BLaER1 (cell line): ENCODE results near the gene CD63.
A peak's percentile ranks its signal among the peaks of the same experiment; 100 is the strongest.

Experiments used
- H3K27ac ChIP-seq: shearing (Covaris generic); formaldehyde crosslinking; 2 replicates; pipeline ENCODE4 v1.8.1; 2022
- H3K27me3 ChIP-seq: shearing (Covaris generic); formaldehyde crosslinking; 2 replicates; pipeline ENCODE4 v1.8.1; 2022
- H3K36me3 ChIP-seq: shearing (Covaris generic); formaldehyde crosslinking; 2 replicates; pipeline ENCODE4 v1.8.1; 2022
- H3K4me1 ChIP-seq: shearing (Covaris generic); formaldehyde crosslinking; 2 replicates; pipeline ENCODE4 v1.8.1; 2022
- H3K4me2 ChIP-seq: shearing (Covaris generic); formaldehyde crosslinking; 2 replicates; pipeline ENCODE4 v1.8.1; 2022
- H3K4me3 ChIP-seq: shearing (Covaris generic); formaldehyde crosslinking; 2 replicates; pipeline ENCODE4 v1.8.1; 2022
- H3K9ac ChIP-seq: shearing (Covaris generic); formaldehyde crosslinking; 2 replicates; pipeline ENCODE4 v1.8.1; 2022
- H3K9me3 ChIP-seq: shearing (Covaris generic); formaldehyde crosslinking; 2 replicates; pipeline ENCODE4 v1.8.1; 2022
- H4K20me1 ChIP-seq: shearing (Covaris generic); formaldehyde crosslinking; 2 replicates; pipeline ENCODE4 v1.8.1; 2022
- Cebpa-rat ChIP-seq: shearing (Covaris generic); IDR thresholded peaks from 2 replicates; pipeline ENCODE4 v1.8.1; 2022

The CD63 gene

DNA sequence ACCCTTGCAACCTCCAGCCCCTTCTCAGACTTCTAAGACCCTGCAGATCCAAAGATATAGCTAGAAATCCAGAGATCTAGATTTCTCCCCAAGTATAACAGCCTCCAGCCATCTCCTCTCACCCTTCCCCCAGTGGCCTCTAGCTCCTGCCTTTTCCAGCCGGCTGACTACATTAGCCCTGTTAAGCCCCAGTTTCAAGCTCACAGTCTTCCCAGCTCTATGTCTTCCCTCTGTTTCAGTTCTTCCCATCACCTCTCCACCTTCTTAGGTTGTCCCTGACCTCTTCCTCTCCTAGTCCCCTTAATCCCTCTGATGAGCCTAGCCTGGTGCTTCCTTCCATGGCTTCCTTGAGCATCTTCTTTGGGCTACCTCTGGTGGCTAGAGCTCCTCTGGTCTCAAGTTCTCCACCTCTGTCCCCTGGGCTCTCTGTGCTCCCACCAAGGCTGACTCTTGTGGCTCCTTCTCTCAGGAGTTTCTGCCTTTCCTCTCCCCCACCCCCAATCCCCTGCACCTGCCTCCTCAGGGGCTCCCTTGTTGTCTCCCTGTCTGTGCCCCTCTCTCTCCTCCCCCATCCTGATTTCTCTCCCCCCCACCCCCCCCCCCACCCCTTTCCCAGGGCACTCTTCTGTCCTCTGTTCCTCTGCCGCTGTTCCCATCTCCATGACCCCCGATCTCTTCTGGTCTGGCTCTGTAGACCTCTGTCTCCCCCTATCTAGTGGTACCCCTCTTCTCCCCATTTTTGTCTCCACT lies 13.3 kb upstream of the CD63 start:
- peak overlapping the region; percentile 83 for H3K27ac ChIP-seq

DNA sequence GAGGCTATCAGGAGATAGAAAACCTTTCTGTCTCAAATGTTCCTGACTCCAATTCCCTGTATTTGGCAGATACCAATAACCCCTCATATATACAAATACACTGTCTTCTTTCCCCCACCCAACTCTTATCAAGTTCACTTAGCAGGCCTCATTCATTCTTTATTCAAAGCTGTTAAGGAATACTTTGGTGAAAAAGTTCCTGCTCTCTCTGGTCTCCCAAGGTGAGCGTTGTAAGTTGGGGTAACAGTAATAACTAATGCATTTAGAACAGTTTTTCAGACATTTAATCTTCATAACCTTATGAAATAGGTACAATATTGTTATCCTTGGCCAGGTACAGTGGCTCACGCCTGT lies 10.2 kb upstream of the CD63 start:
- Histone ChIP-seq H3K36me3 (no peaks in the 10 kb centered on the region), H3K9me3 (no peaks in the 10 kb centered on the region), H4K20me1 (no peaks in the 10 kb centered on the region), H3K27ac (no peak overlapping the region), H3K27me3 (no peaks in the 10 kb centered on the region), H3K4me3 (peak overlapping the region; percentile 73), H3K9ac (no peak overlapping the region), H3K4me2 (peak overlapping the region; percentile 98; the same call in 1 of the 2 replicates), H3K4me1 (peaks cover 29% of the 10 kb centered on the region)
- TF ChIP-seq Cebpa-rat, result no peak

More for the DNA sequence above, 13.3 kb upstream of the CD63 start:
- Histone ChIP-seq H3K36me3 (peaks cover 6% of the 10 kb centered on the region; the same call in 1 of the 2 replicates), H3K4me1 (peaks cover 35% of the 10 kb centered on the region), H4K20me1 (peaks cover 11% of the 10 kb centered on the region; the same call in 1 of the 2 replicates), H3K27me3 (no peaks in the 10 kb centered on the region), H3K4me3 (peak overlapping the region; percentile 62), H3K9ac (peak overlapping the region; percentile 80; the same call in 1 of the 2 replicates), H3K9me3 (no peaks in the 10 kb centered on the region), H3K4me2 (peak overlapping the region; percentile 90)
- no peak for TF ChIP-seq Cebpa-rat

DNA sequence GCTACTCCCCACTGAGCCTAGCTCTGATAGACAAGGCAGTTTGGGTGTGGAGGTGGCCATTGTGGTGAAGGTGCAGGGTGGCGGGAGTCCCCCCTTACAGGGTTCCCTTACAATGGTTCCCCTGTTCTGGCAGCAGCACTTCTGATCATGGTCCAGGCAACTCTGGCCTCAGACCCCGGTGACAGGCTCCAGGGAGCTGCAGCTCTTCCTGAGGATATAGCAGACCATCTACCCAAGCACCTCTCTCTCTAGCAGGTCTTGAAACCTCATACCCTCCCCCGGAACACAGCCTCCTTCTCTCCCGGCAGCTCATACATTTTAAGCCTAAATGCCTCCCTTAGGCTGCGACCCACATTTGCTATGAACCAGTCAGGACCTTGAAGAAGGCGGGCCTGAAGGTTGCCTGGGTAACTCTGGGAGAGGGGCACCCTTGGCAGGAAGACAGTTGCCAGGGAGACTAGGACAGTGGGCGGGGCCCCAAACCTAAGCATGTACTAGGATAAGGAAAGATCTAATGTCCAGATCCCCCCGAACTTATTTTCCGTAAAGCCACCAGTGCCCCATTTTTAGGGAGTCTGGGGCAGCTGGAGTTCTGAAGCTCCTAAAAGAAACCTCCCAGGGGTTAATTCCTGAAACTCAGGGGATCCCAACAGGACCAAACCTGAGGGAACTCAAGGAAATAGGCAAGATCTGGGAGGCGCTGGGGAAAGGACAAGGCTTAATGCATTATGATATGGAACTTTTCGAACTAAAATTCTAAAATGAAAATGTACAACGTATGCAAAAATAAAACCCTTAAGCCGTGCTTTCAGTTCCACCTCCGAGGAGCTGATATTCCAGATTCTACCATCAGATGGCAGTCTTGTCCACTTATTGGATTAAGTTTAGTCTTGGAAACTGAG lies 9.6 kb upstream of the CD63 start:
- Histone ChIP-seq H3K27me3 (no peaks in the 10 kb centered on the region), H3K4me2 (peak overlapping the region; percentile 98), H3K27ac (peak overlapping the region; percentile 61), H4K20me1 (no peaks in the 10 kb centered on the region), H3K4me1 (peaks cover 35% of the 10 kb centered on the region), H3K4me3 (peak overlapping the region; percentile 73), H3K36me3 (no peaks in the 10 kb centered on the region), H3K9ac (peak overlapping the region; percentile 65), H3K9me3 (no peaks in the 10 kb centered on the region)
- TF ChIP-seq Cebpa-rat, result no peak

DNA sequence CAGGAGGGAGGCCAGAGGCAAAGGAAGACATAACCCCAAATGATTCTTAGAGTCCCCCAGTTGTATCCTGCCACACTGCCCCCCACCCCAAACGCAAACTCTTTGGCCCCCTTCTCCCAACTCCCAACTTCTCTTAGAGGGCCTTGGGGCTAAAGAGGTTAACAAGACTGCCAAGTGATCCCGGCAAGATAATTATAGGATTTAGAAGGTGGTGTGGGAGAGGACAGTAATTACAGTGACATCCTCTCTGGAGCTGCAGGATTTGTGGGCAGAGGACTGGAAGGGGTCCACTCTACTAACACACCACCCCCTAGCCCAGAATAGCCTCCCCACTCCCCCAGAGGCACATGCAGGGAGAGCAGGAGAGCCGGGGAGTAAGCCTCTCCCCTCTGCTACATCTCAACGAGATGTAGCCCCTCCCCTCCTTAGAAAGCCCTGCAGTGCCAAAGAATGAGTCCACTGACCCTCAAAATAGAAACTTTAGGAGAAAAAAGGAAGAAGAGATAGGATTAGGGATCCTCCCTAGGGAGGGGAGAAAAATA lies 8.8 kb upstream of the CD63 start:
- Histone ChIP-seq H3K9ac (peak overlapping the region; percentile 65), H3K4me2 (peak overlapping the region; percentile 98), H3K27ac (peak overlapping the region; percentile 61), H3K9me3 (no peaks in the 10 kb centered on the region), H3K4me3 (peak overlapping the region; percentile 73), H3K36me3 (no peaks in the 10 kb centered on the region), H4K20me1 (no peaks in the 10 kb centered on the region), H3K27me3 (no peaks in the 10 kb centered on the region), H3K4me1 (peaks cover 43% of the 10 kb centered on the region)
- no peak for TF ChIP-seq Cebpa-rat

DNA sequence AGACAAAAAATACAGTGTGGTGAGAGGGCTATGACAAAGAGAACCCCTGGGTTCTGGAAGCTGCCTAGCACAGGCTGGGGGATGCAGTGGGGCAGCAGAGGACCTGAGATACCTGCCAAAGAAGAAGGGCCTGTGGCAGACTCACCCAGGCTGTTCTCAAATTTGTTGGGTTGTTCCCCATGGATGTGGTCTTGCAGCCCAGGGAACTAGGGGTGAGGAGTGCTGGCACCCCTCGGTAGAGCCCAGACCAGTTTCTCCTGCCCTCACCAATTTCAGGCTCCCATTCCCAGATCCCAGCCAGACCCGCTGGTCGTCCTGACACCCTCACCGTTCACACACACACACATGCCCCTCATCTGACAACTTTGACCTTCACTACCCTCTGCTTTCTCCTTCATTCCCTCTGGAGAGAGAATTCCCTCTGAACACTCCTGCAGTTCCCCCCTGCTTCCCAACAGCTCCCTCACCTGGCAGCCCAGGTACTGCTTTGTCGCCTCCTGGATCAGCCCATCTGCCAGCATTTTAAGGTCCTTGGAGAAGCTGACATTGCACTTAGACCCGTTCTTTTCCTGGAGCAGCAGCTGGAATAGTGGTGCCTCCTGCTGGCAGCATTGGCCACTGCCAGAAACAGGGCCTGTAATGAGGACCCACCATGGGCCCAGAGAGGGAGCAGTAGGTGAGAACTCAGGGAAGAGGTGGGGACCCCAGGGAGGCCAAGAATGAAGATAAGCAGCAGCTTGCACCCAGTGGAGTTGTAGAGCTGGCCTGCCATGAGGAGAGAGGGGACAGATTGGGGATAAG lies 8.2 kb upstream of the CD63 start:
- H3K4me1 ChIP-seq, result peaks cover 43% of the 10 kb centered on the region
- peak overlapping the region; percentile 61; the same call in 1 of the 2 replicates for H3K27ac ChIP-seq
- H3K4me2 ChIP-seq, result peak overlapping the region; percentile 98

DNA sequence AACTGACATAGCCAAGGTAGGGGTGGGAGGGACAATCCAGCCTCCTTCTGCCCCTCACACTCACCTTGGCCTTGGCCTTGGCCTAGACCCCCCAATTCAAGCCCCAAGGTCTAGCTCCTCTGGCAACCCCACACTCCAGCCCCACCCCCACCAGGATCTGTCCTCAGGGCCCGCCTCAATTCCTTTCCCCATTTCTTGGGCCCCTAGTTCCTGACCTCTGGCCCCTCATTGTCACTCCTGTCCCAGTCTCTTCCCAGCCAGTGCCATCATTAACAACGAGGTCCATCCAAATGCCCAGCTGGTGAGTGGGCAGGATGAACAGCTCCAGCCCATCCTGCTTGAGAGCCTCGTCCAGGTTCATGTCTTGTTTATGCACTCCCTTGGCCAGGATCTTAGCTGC lies 7.3 kb upstream of the CD63 start:
- H3K36me3 ChIP-seq, result no peaks in the 10 kb centered on the region
- TF ChIP-seq Cebpa-rat, result no peak
- no peak overlapping the region for H3K4me2 ChIP-seq
- no peaks in the 10 kb centered on the region for H3K9me3 ChIP-seq
- H3K27ac ChIP-seq, result no peak overlapping the region
- H3K4me3 ChIP-seq, result no peak overlapping the region
- H4K20me1 ChIP-seq, result no peaks in the 10 kb centered on the region
- peak overlapping the region; percentile 26; the same call in 1 of the 2 replicates for H3K9ac ChIP-seq
- H3K4me1 ChIP-seq, result peaks cover 46% of the 10 kb centered on the region
- H3K27me3 ChIP-seq, result no peaks in the 10 kb centered on the region

More for the DNA sequence above, 8.2 kb upstream of the CD63 start:
- Histone ChIP-seq H3K9ac (peak overlapping the region; percentile 65; the same call in 1 of the 2 replicates), H3K27me3 (no peaks in the 10 kb centered on the region), H3K4me3 (peak overlapping the region; percentile 73), H4K20me1 (no peaks in the 10 kb centered on the region), H3K9me3 (no peaks in the 10 kb centered on the region), H3K36me3 (no peaks in the 10 kb centered on the region)
- TF ChIP-seq Cebpa-rat, result no peak

DNA sequence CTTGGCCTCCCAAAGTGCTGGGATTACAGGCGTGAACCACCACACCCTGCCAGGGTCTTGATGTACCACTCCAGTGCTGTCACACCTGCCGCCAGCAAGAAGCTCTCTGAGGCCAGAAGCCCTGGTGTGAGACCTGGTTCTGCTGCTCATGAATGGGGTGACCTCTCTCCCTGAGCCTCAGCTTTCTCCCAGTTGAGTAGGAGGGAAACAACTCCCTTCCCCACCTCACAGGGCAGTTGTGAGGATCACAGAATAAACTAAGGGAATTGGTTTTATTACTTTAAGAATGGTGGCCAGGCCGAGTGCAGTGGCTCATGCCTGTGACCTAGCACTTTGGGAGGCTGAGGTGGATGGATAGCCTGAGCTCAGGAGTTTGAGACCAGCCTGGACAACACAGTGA lies 5.8 kb upstream of the CD63 start:
- H3K4me2 ChIP-seq, result no peak overlapping the region
- no peaks in the 10 kb centered on the region for H3K27me3 ChIP-seq
- TF ChIP-seq Cebpa-rat, result no peak
- H3K9ac ChIP-seq, result no peak overlapping the region
- no peak overlapping the region for H3K27ac ChIP-seq
- H4K20me1 ChIP-seq, result no peaks in the 10 kb centered on the region
- H3K4me3 ChIP-seq, result no peak overlapping the region
- peaks cover 60% of the 10 kb centered on the region for H3K4me1 ChIP-seq
- H3K36me3 ChIP-seq, result no peaks in the 10 kb centered on the region
- H3K9me3 ChIP-seq, result no peaks in the 10 kb centered on the region

DNA sequence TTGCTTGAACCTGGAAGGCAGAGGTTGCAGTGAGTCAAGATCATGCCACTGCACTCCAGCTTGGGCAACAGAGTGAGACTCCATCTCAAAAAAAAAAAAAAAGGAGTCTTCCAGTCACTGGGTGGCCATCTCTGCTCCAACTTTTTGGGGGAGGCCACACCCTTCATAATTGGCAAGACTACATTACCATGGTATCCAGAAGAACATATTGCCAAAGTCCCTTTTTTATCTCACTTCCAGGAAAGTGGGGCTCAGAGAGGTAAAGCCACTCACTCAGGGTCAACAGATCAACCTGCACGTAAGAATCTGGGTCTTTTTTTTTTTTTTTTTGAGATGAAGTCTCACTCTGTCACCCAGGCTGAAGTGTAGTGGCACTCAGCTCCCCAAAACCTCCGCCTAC lies 5.0 kb upstream of the CD63 start:
- H3K9me3 ChIP-seq, result no peaks in the 10 kb centered on the region
- H3K4me3 ChIP-seq, result no peak overlapping the region
- no peak for TF ChIP-seq Cebpa-rat
- H3K4me2 ChIP-seq, result peak overlapping the region; percentile 99
- no peak overlapping the region for H3K27ac ChIP-seq
- no peak overlapping the region for H3K9ac ChIP-seq
- peaks cover 60% of the 10 kb centered on the region for H3K4me1 ChIP-seq
- no peaks in the 10 kb centered on the region for H3K36me3 ChIP-seq
- no peaks in the 10 kb centered on the region for H4K20me1 ChIP-seq
- no peaks in the 10 kb centered on the region for H3K27me3 ChIP-seq

DNA sequence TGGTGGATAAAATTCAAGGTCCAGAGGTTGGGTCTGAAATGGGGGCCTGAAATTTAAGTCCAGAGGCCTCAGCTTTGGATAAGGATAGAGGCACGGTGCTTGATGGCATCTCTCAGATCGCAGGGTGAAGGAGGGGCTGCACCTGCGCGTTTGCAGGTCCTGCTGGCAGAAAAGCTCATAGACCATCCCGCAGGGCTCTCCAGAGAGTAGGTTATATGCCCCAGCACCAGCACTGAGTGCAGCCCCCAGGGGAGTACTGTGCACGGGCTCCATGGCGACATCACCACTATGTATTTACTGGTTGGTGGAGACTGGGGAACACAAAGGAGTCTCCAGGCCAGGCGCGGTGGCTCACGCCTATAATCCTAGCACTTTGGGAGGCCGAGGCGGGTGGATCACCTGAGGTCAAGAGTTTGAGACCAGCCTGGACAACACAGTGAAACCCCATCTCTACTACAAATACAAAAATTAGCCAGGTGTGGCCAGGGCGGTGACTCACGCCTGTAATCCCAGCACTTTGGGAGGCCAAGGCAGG lies 4.3 kb upstream of the CD63 start:
- Histone ChIP-seq H3K4me3 (peak overlapping the region; percentile 28; the same call in 1 of the 2 replicates), H3K27ac (peak overlapping the region; percentile 59; the same call in 1 of the 2 replicates), H3K27me3 (no peaks in the 10 kb centered on the region), H3K4me2 (peak overlapping the region; percentile 99), H3K4me1 (peaks cover 60% of the 10 kb centered on the region), H3K36me3 (no peaks in the 10 kb centered on the region), H4K20me1 (peaks cover under 1% of the 10 kb centered on the region; the same call in 1 of the 2 replicates), H3K9ac (0 out of 2 replicates have a peak overlapping the region, but pooled peaks have one; percentile 10), H3K9me3 (no peaks in the 10 kb centered on the region)
- no peak for TF ChIP-seq Cebpa-rat
